ENCODE measurements around the gene ELAVL3. TPM values are rescaled to one million over a fixed set of nuclear protein-coding genes. Genes with fewer than 3 reads are reported as not detected.
"Not testable (repeated sequence)": the region's sequence is repeated elsewhere in the genome, so short reads cannot be mapped to it uniquely, and the experiment has no call there.

ELAVL3 gene
- total and polyA plus RNA-seq, 2 donors (not counting 1 experiment from before 2014, with no cell fraction given): under 0.01 TPM; not detected in 1

DNA sequence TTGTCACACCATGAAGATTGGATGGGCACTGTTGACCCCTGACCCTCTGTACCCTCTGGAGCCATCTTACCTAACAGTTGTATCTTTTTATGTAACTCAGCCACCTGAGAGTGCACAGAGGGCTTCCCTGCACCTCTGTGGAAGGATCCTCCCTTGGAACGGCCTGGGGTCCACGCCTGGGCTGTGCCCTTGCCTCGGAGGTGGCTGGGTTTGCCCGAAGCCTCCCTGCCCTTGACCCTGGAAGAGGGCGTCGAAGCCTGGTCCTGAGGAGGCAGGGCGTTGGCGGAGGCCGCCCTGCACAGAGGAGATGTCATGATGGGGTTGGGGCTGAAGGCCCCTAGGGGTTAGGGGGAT is 46.2 kb downstream of the ELAVL3 start:
- Histone ChIP-seq H3K4me2 (ENCODE audit: extremely low read depth, insufficient read depth, low read length) (peak overlapping the region; percentile 61), H3K9me3 (ENCODE audit: control insufficient read depth, insufficient read depth, low read depth, low read length) (no peaks in the 10 kb centered on the region), H3K79me2 (ENCODE audit: control insufficient read depth, insufficient read depth, low read length) (peaks cover 18% of the 10 kb centered on the region), H3K9ac (ENCODE audit: insufficient read depth, low read length) (peak overlapping the region; percentile 53), H3K36me3 (ENCODE audit: control insufficient read depth, insufficient read depth, low read length) (peaks cover 3% of the 10 kb centered on the region), H3K4me3 (replicated peaks in 1 of 4; ENCODE audit: control extremely low read depth in 1 of 4, insufficient read depth in 1 of 4, low read depth in 3 of 4, low read length in 4 of 4) (peak overlapping the region; percentile 21 to 59 (median 37)), H3K27me3 (ENCODE audit: control insufficient read depth, insufficient read depth, low read length) (no peaks in the 10 kb centered on the region), H2AFZ (ENCODE audit: low read length) (peak overlapping the region; percentile 90), H3K4me1 (ENCODE audit: control insufficient read depth, extremely low read depth, insufficient read depth, low read length) (peaks cover 4% of the 10 kb centered on the region), H3K27ac (ENCODE audit: insufficient read depth, low read length) (peak overlapping the region; percentile 30), H4K20me1 (ENCODE audit: control insufficient read depth, extremely low read depth, insufficient read depth, low read length) (no peaks in the 10 kb centered on the region)
- DNase-seq (ENCODE audit: low read depth in 2 of 2): no peak
- TF ChIP-seq, protein P1, sequence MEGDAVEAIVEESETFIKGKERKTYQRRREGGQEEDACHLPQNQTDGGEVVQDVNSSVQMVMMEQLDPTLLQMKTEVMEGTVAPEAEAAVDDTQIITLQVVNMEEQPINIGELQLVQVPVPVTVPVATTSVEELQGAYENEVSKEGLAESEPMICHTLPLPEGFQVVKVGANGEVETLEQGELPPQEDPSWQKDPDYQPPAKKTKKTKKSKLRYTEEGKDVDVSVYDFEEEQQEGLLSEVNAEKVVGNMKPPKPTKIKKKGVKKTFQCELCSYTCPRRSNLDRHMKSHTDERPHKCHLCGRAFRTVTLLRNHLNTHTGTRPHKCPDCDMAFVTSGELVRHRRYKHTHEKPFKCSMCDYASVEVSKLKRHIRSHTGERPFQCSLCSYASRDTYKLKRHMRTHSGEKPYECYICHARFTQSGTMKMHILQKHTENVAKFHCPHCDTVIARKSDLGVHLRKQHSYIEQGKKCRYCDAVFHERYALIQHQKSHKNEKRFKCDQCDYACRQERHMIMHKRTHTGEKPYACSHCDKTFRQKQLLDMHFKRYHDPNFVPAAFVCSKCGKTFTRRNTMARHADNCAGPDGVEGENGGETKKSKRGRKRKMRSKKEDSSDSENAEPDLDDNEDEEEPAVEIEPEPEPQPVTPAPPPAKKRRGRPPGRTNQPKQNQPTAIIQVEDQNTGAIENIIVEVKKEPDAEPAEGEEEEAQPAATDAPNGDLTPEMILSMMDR (conservative IDR thresholded peaks at IDR 0.05 in 1 of 2, IDR thresholded peaks at IDR 0.05 in 1 of 2; ENCODE audit: low read depth in 1 of 2, low read length in 2 of 2): no peak

DNA sequence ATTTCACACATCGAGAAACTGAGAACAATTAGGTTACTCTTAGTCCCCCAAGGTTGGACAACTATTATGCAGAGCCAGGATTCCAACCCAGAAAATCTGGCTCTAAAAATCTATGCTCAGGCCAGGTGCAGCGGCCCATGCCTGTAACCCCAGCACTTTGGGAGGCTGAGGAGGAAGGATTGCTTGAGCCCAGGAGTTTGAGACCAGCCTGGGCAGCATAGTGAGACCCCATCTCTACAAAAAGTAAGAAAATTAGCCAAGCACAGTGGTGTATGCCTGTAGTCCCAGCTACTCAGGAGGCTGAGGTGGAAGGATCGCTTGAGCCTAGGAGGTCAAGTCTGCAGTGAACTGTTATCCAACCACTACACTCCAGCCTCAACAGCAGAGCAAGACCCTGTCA is 47.3 kb downstream of the ELAVL3 start:
- H2AFZ ChIP-seq (ENCODE audit: low read length); DNase-seq (ENCODE audit: low read depth in 2 of 2); H3K4me2 ChIP-seq (ENCODE audit: extremely low read depth, insufficient read depth, low read length); H3K9me3 ChIP-seq (ENCODE audit: control insufficient read depth, insufficient read depth, low read depth, low read length); H3K36me3 ChIP-seq (ENCODE audit: control insufficient read depth, insufficient read depth, low read length); H3K27ac ChIP-seq (ENCODE audit: insufficient read depth, low read length); H3K9ac ChIP-seq (ENCODE audit: insufficient read depth, low read length); H4K20me1 ChIP-seq (ENCODE audit: control insufficient read depth, extremely low read depth, insufficient read depth, low read length); H3K4me1 ChIP-seq (ENCODE audit: control insufficient read depth, extremely low read depth, insufficient read depth, low read length); H3K27me3 ChIP-seq (ENCODE audit: control insufficient read depth, insufficient read depth, low read length); H3K4me3 ChIP-seq (replicated peaks in 1 of 4; ENCODE audit: control extremely low read depth in 1 of 4, insufficient read depth in 1 of 4, low read depth in 3 of 4, low read length in 4 of 4): not testable (repeated sequence)
- H3K79me2 ChIP-seq (ENCODE audit: control insufficient read depth, insufficient read depth, low read length): peaks cover 18% of the 10 kb centered on the region

DNA sequence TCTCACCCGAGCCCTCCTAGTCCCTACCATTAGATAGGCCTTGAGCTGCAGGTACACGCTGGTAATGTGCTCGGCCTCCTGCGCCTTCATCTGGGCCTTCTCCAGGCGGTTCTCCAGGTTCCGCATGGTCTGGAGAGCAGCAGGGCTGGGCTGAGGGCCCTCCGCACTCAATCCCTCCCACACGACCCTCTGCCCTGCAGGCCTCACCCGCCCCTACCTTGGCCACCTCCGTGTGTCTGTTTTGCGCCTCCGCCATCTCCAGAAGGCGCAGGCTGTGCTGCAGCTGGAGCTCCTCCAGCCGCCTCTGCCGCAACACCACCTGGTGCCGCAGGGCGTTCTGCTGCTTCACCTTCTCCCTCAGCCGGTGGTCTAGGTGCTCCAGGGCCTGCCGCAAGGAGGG is 54.2 kb downstream of the ELAVL3 start:
- no peak overlapping the region for H3K4me2 ChIP-seq (ENCODE audit: extremely low read depth, insufficient read depth, low read length)
- H3K4me3 ChIP-seq (replicated peaks in 1 of 4; ENCODE audit: control extremely low read depth in 1 of 4, insufficient read depth in 1 of 4, low read depth in 3 of 4, low read length in 4 of 4): no peak overlapping the region
- H3K9me3 ChIP-seq (ENCODE audit: control insufficient read depth, insufficient read depth, low read depth, low read length): no peaks in the 10 kb centered on the region
- no peaks in the 10 kb centered on the region for H4K20me1 ChIP-seq (ENCODE audit: control insufficient read depth, extremely low read depth, insufficient read depth, low read length)
- H3K9ac ChIP-seq (ENCODE audit: insufficient read depth, low read length): no peak overlapping the region
- DNase-seq (ENCODE audit: low read depth in 2 of 2): no peak
- no peak overlapping the region for H3K27ac ChIP-seq (ENCODE audit: insufficient read depth, low read length)
- TF ChIP-seq, protein P1 (conservative IDR thresholded peaks at IDR 0.05 in 1 of 2, IDR thresholded peaks at IDR 0.05 in 1 of 2; ENCODE audit: low read depth in 1 of 2, low read length in 2 of 2): no peak
- no peak for TF ChIP-seq EZH2 (IDR thresholded peaks at IDR 0.05; ENCODE audit: low read length, missing control alignments)
- H2AFZ ChIP-seq (ENCODE audit: low read length): no peak overlapping the region
- no peaks in the 10 kb centered on the region for H3K79me2 ChIP-seq (ENCODE audit: control insufficient read depth, insufficient read depth, low read length)
- peaks cover 9% of the 10 kb centered on the region for H3K27me3 ChIP-seq (ENCODE audit: control insufficient read depth, insufficient read depth, low read length)
- H3K4me1 ChIP-seq (ENCODE audit: control insufficient read depth, extremely low read depth, insufficient read depth, low read length): no peaks in the 10 kb centered on the region
- no peaks in the 10 kb centered on the region for H3K36me3 ChIP-seq (ENCODE audit: control insufficient read depth, insufficient read depth, low read length)
